Neural progenitor cell (in vitro differentiated cells): ENCODE measurements around the gene IGF2BP1.

Experiments
- CTCF ChIP-seq: fragments of 200-600 bp; sonication (generic); IDR thresholded peaks from 2 replicates; pipeline ENCODE4 v1.5.1; 2017; ENCODE audit warnings: antibody characterized with exemption, mild to moderate bottlenecking
- EZH2 ChIP-seq: fragments of 200-600 bp; sonication (generic); IDR thresholded peaks from 2 replicates; pipeline ENCODE4 v1.6.1; 2017; ENCODE audit warnings: antibody characterized with exemption, mild to moderate bottlenecking, moderate library complexity
- EZH2phosphoT487 ChIP-seq: fragments of 200-600 bp; sonication (generic); IDR thresholded peaks from 2 replicates; pipeline ENCODE4 v1.6.1; 2017; ENCODE audit warnings: antibody characterized with exemption

DNA sequence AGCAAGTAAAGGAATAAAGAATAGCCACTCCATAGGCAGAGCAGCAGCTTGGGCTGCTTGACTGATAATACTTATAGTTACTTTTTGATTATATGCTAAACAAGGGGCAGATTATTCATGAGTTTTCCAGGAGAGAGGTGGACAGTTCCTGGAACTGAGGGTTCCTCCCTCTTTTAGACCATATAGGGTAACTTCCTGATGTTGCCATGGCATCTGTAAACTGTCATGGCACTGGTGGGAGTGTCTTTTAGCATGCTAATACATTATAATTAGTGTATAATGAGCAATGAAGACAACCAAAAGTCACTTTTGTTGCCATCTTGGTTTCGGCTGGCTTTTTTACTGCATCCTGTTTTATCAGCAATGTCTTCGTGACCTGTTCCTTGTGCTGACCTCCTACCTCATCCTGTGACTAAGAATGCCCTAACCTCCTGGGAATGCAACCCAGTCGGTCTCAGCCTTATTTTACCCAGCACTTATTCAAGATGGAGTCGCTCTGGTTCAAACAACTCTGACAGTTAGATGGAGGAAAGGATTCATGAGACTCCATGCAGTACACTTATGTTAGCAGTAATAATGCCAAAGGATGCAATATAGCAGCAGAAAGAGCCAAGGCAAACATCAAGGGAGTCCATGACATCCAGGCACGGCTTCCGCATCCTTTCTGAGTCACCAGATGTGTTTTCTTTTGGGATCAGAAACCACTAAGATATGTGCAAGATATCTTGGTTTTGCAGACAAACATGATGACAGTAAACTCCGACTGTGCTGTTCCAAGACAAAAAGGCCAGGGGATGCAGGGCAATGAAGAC lies 79.6 kb downstream of the IGF2BP1 start:
- TF ChIP-seq EZH2 (no peak), CTCF (no peak), EZH2phosphoT487 (no peak)
